Hypothalamus (tissue), 51 donors: ENCODE measurements around the gene ASPRV1.

Source experiments
- DNase-seq, 51 donors: peaks; one replicate each; lab custom pipeline; 2025; lab: John Stamatoyannopoulos, UW

ASPRV1 gene

DNA sequence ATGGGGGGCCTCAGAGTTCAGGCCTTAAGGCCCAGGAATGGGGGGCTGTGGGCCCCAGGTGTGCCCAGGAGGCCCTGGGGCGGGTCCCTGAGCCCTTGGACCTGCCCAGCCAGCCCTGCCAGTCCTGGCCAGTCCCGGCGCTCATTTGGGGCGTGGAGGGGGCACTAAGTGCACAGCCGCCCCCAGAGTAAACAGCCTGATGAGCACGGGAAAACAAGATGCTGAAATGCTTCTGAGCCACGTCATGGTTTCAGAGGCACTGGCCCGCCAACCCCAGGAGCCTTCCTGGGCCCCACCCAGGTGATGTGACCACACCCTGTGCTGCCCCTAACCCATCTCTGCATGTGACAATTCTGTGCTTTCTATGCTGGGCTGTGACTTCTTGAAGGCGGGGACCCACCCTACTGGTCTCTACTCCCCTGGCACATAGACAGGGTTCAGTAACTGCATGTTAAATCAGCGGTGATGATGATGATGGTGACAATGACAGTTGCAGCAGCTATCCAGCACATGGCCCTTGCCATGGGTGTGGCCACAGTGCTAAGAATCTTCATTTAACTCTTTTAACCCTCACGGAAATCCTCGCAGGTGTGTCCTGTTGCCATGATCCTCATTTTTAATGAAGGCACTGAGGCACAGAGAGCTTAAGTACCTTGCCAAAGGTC, 28.1 kb upstream of the ASPRV1 start:
- DNase-seq, result no peak

- DNase-seq, result no peak
Observed at GRCh38 chr2:69989009-69989408, 27.6 kb upstream of the ASPRV1 start.

- no peak for DNase-seq
Observed at GRCh38 chr2:69988086-69988635, 26.7 kb upstream of the ASPRV1 start.

DNA sequence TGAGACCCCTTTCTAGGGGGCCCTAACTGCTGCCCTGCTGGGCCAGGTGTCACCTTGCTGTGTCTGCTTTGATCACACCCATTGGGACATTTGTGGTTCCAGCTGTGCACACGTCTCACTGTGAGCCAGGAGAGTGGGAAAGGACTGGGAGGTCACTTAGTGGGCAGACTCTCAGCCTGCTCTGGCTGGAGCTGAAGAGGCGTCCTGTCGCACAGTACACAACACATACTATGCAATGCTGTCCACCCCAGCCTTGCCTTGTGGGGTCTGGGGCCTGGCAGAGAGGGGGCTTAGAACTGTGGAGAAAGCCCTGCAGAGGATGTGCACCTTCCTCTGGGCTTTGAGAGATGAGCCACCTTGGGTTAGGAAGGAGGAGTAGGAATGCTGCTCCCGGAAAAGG, 25.3 kb upstream of the ASPRV1 start:
- no peak for DNase-seq

GRCh38 chr2:69985688-69986087, 24.3 kb upstream of the ASPRV1 start:
- peak in 9 of 51 donors; percentile 4 to 20 (median 12) for DNase-seq

- DNase-seq, result no peak
Observed at GRCh38 chr2:69985216-69985615, 23.8 kb upstream of the ASPRV1 start.

- no peak for DNase-seq
Observed at GRCh38 chr2:69983392-69983966, 22.0 kb upstream of the ASPRV1 start.

DNA sequence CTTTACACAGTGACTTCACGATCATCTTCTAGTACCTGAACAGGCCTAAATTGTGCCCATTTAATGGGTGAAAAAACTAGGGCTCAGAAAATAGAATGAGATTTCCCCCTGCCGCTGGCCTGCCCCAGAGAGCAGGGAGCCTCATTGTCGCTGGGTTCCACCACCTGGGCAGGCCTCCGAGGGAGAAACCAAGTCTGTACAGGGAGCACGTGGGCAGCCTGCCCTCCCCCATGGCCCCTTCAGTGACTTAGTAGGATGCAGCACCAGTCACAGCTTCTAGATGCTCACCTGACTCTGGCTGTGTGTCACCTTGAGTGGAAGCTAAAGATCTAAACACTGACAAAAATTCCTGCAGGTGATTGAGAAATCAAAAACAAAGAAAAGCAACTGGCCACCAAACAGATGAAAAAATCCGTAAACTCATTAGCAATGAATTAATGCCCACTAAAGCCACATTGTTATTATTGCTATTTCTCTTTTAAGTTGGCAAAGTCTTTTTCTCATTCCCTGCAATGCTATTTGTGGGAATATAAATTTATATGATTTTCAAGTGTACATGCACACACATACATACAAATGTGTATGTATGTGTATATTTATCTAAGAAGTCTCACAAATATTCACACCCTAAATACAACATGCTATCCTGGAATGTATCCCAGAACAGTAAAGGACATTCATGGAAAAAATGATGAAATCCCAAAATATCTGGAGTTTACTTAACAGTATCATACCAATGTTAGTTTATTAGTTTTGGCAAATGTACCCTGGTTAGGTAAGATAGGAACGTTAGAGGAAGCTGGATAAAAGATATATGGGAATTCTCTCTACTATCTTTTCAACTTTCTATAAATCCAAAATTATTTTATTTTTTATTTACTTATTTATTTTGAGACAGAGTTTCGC, 18.7 kb upstream of the ASPRV1 start:
- DNase-seq, result no peak

- DNase-seq, result no peak
Observed at GRCh38 chr2:69977906-69978482, 16.6 kb upstream of the ASPRV1 start.

DNA sequence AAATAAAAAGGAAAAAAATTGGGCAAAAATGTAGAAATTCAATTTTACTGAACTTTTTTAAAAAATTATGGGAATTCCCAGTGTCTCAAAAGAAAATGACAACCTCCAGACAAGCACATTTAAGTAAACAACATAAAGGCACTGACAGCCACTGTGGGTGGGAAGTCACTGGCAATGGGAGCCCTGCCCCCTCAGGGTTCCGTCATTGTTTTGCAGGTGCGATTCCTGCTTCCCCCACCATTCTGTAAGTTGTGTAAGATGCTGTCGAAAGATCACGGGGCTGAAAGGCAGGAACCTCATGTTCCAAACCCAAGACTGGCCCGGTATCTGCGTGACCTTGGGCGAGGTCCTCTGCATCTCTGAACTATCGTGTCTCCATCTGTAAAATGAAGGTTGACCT, 15.8 kb upstream of the ASPRV1 start:
- DNase-seq, result no peak

GRCh38 chr2:69975853-69976462, 14.5 kb upstream of the ASPRV1 start:
- DNase-seq, result no peak

DNA sequence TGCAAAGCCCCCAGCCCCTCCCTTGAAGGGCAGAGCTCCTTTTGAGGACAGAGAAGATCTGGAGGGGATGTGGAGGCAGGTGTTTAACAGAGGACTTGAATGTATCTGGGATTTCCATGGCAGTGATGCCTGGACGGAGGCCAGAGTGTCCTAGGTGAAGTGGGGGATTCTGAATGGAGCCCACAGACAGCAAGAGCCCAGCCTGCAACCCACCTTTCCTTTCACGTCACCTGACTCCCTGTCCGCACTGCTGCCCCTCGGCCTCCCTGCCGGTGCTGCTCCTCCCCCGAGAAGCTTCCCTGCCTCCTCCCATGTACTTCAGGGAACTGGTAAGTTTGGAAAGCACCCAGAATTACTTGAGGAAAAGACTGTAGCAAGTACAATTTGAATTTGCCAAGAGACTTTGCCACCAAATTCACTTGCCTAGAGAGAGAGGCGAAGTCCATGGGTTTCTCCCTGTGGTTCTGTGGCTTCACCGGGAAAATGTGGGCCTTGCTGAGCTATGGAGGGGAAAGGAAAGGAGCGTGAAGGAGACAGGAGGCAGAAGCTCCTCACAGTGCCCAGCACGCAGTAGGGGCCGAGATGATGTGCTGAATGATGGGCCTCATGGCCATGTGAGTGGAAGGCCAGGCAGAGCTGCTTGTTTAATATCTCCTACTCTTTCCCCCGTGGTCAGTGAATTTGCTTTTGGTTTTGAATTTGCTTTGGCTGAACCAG, 13.9 kb upstream of the ASPRV1 start:
- DNase-seq, result no peak

- no peak for DNase-seq
Observed at GRCh38 chr2:69973335-69973735, 11.9 kb upstream of the ASPRV1 start.

DNA sequence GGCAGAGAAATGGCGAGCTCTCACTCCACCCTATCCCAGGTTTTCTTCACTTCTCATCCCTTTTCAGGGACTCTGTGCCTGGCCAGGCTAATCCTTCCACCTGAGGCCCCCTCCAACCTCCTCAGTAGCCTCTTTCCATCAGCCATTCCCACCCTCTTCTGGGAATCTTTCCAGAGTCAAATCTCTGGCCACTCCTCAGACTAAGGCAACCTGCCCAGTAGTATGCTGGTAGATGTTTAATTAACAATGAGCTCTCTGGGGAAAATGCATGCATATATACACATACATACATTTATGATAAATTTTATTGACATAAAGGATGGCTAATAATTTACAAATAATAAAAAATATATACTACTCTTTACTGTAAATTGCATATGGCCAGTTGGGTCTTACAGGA, 11.4 kb upstream of the ASPRV1 start:
- no peak for DNase-seq

- no peak for DNase-seq
Observed at GRCh38 chr2:69969991-69970390, 8.6 kb upstream of the ASPRV1 start.

GRCh38 chr2:69969126-69969983, 7.9 kb upstream of the ASPRV1 start:
- DNase-seq, result no peak

DNA sequence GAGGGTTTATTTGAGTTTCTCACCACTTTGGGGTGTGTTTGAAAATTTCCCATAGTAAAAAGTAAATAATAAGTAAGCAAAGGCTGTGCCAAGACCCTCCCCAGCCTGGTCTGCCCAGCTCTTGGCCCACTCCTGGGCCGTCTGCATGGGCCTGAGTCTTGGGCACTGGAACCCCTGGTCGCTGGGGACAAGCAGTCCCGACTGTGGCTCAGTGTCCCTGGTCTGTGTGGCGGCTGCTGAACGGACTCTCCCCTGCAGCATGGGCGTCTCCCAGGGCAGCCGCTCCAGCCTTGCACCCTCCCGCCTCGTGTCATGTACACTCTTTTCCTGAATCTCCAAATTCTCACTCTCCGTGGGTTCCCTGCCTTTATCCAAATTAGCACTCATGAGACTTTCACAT, 7.2 kb upstream of the ASPRV1 start:
- no peak for DNase-seq

- DNase-seq, result no peak
Observed at GRCh38 chr2:69966496-69966895, 5.1 kb upstream of the ASPRV1 start.
